ENCODE data around the gene DBF4B. TPM values are rescaled to one million over a fixed set of nuclear protein-coding genes. Genes with fewer than 3 reads are reported as not detected.

Gene DBF4B
- total and polyA plus RNA-seq, 3 experiments from 2014 or later: 0.75 to 16.1 (median 15.2) TPM

DNA sequence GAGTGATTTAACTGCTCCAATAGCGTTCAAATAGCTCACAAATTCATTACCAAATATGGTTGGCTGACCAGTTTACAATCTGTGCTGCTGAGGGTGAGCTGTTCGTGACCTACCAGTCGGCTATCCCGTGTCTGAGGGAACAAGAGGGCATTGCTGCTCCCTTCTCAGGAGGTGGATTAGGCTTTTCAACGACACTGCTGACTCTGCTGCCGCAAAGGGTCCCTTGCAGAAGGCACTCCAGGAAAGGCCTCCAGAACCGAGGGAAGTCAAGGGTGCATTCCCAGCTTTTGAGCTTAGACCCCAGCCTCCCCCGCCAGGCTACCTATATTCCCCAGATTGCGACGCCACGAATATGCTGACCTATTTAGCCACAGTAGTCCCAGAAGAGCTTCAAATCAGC is 89.3 kb downstream of the DBF4B start:
- Histone ChIP-seq H3K27me3 (ENCODE audit: insufficient read depth, low read length, poor library complexity, severe bottlenecking) (no peaks in the 10 kb centered on the region), H3K9me3 (ENCODE audit: low read length) (no peaks in the 10 kb centered on the region), H3K4me1 (ENCODE audit: insufficient read depth, low read length) (no peaks in the 10 kb centered on the region), H3K4me3 (ENCODE audit: low read length) (no peak overlapping the region), H3K27ac (ENCODE audit: low read depth, low read length) (no peak overlapping the region), H3K36me3 (ENCODE audit: insufficient read depth, low read length) (no peaks in the 10 kb centered on the region)
- H3K4me1 Mint-ChIP-seq: no peaks in the 10 kb centered on the region
- no peak for DNase-seq
- POLR2A ChIA-PET: no interaction called here
- H3K9me3 Mint-ChIP-seq: no peaks in the 10 kb centered on the region
- no peak overlapping the region for H3K4me3 Mint-ChIP-seq
- H3K27ac Mint-ChIP-seq: no peak overlapping the region
- H3K27me3 Mint-ChIP-seq: peaks cover 2 to 17% of the 10 kb centered on the region in 2 donors
- H3K36me3 Mint-ChIP-seq: no peaks in the 10 kb centered on the region
- CTCF ChIA-PET: interaction anchor here (1.6 kb wide), 1 partner anchor 22 kb away, joined by 5 read pairs; no protein-coding TSS in a partner anchor

DNA sequence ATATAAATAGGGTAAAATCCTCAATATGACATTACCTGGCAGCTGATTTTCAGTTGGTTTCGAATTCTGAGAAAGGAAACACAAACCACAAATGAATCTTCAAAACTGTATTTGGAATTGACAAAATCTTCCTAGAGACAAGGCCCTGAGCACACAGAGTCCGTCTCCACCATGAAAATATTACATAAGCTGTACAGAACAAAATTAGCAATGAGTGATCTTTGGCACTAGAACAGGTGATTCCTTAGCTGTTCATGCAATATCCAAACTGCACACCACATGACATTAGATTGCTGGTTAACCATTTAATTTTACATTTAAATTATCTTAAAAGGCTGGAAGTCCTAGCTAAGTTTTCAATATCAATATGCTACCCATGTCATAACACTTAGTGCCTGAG is 89.9 kb downstream of the DBF4B start:
- peaks cover 2 to 17% of the 10 kb centered on the region in 2 donors for H3K27me3 Mint-ChIP-seq
- no peak for DNase-seq
- no peak overlapping the region for H3K27ac Mint-ChIP-seq
- Histone ChIP-seq H3K9me3 (ENCODE audit: low read length) (no peaks in the 10 kb centered on the region), H3K4me3 (ENCODE audit: low read length) (no peak overlapping the region), H3K27ac (ENCODE audit: low read depth, low read length) (no peak overlapping the region), H3K4me1 (ENCODE audit: insufficient read depth, low read length) (no peaks in the 10 kb centered on the region), H3K36me3 (ENCODE audit: insufficient read depth, low read length) (no peaks in the 10 kb centered on the region), H3K27me3 (ENCODE audit: insufficient read depth, low read length, poor library complexity, severe bottlenecking) (no peaks in the 10 kb centered on the region)
- H3K4me3 Mint-ChIP-seq: no peak overlapping the region
- no peaks in the 10 kb centered on the region for H3K36me3 Mint-ChIP-seq
- no peaks in the 10 kb centered on the region for H3K4me1 Mint-ChIP-seq
- ChIA-PET CTCF (interaction anchor here (0.8 to 1.6 kb wide), 2 partner anchors 15 to 22 kb away, joined by 3 to 5 read pairs; no protein-coding TSS in a partner anchor), POLR2A (no interaction called here)
- H3K9me3 Mint-ChIP-seq: no peaks in the 10 kb centered on the region

Other genes starting within 250 kb of the DBF4B start
- 10 to 100 TPM; 41.6 to 43.3 TPM for gene GPATCH8, start 205.3 kb upstream of the DBF4B start, total RNA-seq
- gene GPATCH8, start 205.3 kb upstream of the DBF4B start, polyA plus RNA-seq: 73.3 TPM
- gene FZD2, start 151.2 kb upstream of the DBF4B start, total RNA-seq: under 1 TPM in 1 of 2 experiments, not detected in 1; 0.11 TPM
- gene FZD2, start 151.2 kb upstream of the DBF4B start, polyA plus RNA-seq: not detected
- gene MEIOC, start 52.2 kb upstream of the DBF4B start, total RNA-seq: under 1 TPM; 0.16 to 0.31 TPM
- gene MEIOC, start 52.2 kb upstream of the DBF4B start, polyA plus RNA-seq: 0.09 TPM
- 10 to 100 TPM; 30.6 to 30.9 TPM for gene CCDC43, start 18.9 kb upstream of the DBF4B start, total RNA-seq
- 13.0 TPM for gene CCDC43, start 18.9 kb upstream of the DBF4B start, polyA plus RNA-seq
- under 1 TPM; 0.35 to 0.71 TPM for gene ADAM11, start 50.3 kb downstream of the DBF4B start, total RNA-seq
- not detected for gene ADAM11, start 50.3 kb downstream of the DBF4B start, polyA plus RNA-seq
- 10 to 100 TPM in 1 of 2 experiments, 1 to 10 TPM in 1; 9.4 to 10.2 TPM for gene GJC1, start 121.6 kb downstream of the DBF4B start, total RNA-seq
- not detected for gene GJC1, start 121.6 kb downstream of the DBF4B start, polyA plus RNA-seq
- not detected for gene HIGD1B, start 139.2 kb downstream of the DBF4B start, total RNA-seq
- 0.56 TPM for gene HIGD1B, start 139.2 kb downstream of the DBF4B start, polyA plus RNA-seq
- 100 to 1,000 TPM; 229 to 241 TPM for gene EFTUD2, start 190.8 kb downstream of the DBF4B start, total RNA-seq
- 77.6 TPM for gene EFTUD2, start 190.8 kb downstream of the DBF4B start, polyA plus RNA-seq
- not detected for gene GFAP, start 206.8 kb downstream of the DBF4B start, total RNA-seq
- not detected for gene GFAP, start 206.8 kb downstream of the DBF4B start, polyA plus RNA-seq
- 10 to 100 TPM; 27.1 to 28.3 TPM for gene KIF18B, start 239.1 kb downstream of the DBF4B start, total RNA-seq
- 0.10 TPM for gene KIF18B, start 239.1 kb downstream of the DBF4B start, polyA plus RNA-seq

All from CD8-positive, alpha-beta memory T cell (primary cell).